GM19025 (cell line): ENCODE measurements around the gene OPRL1.

Experiments used
- ATAC-seq: cut with Tn5 transposase; IDR thresholded peaks from one replicate; pipeline ENCODE4 v1.9.1; 2021; ENCODE audit warnings: mild to moderate bottlenecking, low read depth, moderate library complexity; ENCODE audit not compliant: unreplicated experiment

Gene OPRL1

GRCh38 chr20:64055893-64056638 lies 23.8 kb upstream of the OPRL1 start:
- ATAC-seq: no peak

- ATAC-seq: no peak
Observed at GRCh38 chr20:64056639-64056888, 23.3 kb upstream of the OPRL1 start.

DNA sequence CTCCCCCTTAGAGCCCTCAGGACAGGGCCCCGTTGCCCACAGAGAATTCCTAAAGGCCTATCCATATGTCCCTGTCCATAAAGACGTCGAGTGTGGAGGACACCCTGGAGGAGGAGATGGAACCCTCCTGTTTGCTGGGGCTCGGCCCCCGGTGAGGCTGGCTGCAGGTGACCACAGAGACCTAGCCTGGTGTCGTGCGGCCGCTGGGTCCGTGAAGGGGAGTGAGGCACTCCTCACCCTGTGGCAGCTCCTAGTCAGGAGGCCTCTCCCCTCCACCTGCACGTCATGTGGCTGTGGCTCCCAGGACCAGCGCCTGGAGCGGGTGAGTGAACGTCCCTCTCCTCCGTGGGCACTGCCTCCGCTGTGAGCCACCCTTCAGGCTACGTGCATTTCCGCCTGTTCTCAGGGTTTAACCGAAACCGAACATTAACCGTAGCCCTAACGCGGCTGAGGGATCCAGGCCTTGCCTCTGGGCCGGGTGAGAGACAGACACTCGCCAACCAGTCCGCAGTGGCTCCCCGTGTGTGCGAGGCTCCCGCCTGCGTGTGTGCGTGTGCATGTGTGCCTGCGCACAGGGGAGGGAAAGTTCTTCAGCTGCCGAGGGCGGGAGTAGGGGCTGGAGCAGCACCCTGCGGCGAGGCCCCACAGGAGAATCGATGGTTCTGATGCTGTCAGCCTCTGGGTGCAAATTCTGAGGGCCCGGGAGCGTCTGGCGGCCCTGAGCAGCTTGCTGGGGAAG lies 22.8 kb upstream of the OPRL1 start:
- no peak for ATAC-seq

DNA sequence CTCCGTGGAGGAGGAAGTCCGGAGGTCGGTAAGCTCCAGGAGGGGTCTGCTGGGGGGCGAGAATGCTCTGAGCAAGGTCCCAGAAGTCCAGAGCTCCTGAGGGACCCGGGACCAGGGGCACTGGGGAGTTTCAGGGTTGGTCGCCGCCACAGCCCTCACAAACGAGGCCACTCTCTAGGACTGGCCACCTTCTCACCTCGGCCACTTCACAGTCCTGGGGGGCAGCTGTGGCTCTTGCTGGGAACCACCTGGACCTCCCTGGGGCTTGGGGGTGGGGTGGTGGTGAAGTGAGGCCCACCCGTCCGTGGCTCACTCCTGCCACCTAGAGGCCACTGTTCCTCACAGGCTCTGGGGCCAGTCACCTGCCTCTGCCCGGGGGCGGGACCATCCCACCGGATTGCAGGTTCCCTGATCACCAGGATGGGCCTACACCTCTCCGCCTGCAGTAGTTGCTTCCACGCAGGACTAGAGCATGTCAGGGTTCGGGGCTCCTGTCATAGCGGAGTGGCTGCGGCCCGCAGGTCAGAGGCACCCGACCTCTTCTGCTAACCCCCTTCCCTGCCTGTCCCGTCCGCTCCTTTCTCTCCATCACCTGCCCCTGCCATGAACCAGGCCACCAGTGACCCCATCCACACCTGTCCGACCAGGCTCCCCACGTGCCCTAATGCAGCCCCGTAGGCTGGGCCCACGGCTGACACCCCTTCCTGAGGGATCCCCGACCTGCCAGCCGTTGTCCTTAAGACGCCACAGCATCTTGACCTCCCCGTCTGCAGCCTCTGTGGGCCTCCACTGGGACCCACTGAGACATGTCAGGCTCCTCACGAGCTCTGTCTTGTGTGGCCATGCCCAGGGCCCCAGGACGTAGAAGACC lies 22.0 kb upstream of the OPRL1 start:
- peak; percentile 54 for ATAC-seq

- ATAC-seq: no peak
Observed at GRCh38 chr20:64058536-64058935, 21.3 kb upstream of the OPRL1 start.

DNA sequence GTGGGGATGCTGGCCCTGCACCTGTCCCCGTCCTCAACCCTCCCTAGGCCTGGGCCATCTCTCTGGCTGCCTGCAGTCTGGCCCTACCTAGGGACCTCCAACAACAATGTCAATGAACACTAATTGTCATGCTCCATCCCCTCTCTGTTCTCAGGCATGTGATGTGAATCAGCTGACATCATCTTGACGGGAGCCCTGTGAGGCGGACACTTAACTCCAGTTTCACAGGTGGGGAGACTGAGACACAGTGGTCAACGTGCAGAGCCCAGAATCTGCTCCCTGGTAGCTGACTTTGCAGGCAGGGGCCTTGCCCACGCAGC lies 17.6 kb upstream of the OPRL1 start:
- ATAC-seq: no peak

GRCh38 chr20:64062596-64063388 lies 17.1 kb upstream of the OPRL1 start, which contains the start of gene TCEA2:
TSS of gene TCEA2 (plus strand) at chr20:64063198. CDS start at chr20:64063313, 115 bp downstream.
- ATAC-seq: peak; percentile 85

DNA sequence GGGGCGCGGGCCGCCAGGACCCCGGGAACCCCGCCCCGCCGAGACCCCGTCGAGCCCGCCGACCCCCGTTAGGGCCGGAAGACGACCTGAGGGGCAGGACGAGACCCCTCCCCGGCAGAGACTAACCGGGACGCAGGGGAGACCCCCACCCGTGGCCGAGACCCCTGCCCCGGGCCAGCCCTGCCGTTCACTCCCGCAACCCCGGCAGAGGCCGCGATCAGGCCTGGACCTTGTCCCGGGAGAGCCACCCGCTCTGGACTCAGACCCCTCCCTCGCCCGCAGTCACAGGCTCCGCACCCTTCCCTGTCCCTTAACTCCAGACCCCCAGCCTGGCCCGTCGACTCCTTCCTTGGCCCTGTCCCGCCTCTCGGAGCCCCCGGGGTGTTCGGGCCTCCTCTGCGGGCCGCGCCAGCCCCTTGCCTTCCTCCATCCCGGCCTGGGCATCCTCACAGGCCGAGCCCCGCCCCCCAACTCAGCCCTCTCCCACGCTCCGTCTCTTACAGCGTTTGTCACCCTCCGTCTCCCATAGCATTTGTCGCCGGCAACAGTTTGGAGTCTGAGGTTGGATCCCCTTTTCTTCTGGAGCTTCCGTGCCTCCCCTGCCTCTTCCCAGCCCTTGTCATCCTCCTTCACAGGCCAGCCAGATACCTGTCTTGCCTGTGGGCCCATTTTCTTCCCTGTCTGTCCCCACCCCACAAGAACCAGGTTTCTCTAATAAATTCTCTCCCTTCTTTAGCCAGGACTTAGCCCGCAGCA lies 16.3 kb upstream of the OPRL1 start:
- ATAC-seq: no peak

- no peak for ATAC-seq
Observed at GRCh38 chr20:64064145-64064698, 15.7 kb upstream of the OPRL1 start.

GRCh38 chr20:64065062-64065973 lies 14.6 kb upstream of the OPRL1 start:
- ATAC-seq: no peak

DNA sequence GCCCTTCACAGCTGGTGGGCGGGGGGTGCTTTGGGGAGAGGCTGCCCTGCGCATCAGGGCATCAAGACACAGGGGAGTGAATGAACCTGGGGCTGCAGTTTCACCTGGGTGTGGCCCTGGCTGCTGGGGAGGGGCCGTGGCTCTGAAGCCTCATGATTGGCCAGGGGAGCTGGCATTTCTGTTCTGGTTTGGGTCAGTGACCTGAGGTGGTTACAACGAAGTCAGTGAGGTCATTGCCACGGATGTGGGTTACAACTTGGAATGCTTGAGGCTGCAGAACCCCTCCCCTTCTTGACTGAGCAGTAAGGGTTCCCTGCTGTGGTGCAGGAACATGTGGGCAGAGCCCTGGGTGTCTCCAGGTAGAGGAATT lies 13.9 kb upstream of the OPRL1 start:
- ATAC-seq: peak; percentile 30

DNA sequence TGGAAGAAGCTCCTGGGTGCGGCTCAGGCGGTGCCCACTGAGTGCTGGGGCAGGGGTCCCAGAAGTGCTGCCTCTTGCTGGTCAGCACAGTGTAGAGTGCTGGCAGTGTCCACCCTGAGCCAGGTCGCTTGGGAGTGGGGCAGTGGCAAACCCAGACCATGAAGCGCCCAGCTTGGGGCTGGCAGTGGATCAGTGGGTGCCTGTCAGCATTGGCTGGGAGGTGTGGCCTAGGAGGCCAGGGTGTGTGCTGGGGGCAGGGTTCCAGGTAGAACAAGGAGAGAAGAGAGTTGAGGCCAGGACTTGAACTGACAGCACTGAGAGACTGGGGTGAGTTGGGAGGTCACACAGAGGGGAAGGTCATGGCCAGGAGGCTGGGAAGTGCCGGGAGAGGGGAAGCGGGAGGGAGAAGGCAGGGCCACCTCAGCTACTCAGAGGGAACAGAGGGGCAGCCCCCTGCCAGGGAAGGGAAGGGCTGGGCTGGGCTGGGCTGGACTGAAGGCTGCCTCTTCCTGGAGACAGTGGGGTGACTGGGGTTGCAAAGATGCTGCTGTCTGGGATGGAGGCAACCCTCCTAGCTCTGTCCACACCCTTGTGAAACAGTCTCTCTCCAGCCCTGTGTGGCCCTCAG lies 12.8 kb upstream of the OPRL1 start:
- no peak for ATAC-seq

GRCh38 chr20:64067733-64068307 lies 12.1 kb upstream of the OPRL1 start:
- ATAC-seq: no peak

DNA sequence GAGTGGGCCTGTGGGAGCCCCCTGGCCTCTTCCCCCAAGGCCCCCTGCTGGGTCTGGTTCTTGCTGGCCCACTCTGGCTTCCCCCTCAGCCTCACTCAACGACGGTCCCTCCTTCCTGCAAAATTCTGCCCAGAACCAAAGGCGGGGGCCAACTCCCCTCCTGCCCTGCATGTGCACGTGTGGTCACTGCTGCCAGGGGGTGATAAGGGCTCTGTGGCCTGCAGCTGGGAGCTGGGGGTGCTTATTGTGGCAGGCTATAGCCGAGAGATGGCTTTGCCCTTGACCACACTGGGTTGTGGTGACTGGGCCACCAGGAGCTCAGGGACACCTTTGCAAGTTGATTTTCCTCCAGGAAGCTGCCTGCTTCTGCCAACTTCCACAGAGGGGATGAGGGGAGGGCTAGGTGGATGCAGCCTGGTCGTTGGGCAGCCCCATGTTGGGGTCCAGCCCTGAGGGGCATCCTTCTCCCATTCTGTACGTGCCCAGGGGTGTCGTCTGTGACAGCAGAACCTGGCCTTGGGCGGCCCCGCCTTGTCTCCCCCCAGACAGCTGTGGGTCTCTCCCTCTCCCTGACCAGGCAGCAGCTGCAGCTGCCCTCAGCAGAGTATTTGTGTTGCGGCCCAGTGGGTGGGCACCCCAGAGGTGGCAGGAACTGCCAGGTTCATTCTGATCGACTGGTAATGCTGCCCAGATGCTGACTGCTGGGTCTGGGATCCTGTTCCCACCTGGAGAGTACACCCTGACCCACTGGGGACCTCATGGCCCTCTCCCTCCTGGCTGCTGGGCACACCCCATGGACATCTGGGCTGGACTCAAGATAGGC lies 11.3 kb upstream of the OPRL1 start:
- ATAC-seq: no peak

DNA sequence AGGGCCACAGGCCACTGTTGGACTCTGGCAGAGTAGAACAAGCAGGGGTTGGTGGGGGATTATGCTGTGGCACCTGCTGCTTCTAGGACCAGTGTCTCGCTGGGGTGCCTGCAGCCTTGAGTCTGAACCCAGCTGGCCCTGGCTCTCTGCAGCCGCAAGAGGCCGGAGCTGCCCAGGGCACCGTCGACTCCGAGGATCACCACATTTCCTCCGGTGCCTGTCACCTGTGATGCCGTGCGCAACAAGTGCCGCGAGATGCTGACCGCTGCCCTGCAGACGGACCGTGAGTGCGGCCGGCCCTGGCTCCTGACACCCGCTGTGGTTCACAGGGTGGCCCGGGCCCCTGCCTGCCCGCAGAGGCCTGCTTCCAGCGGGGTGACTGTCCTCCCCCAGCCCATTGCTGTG lies 10.7 kb upstream of the OPRL1 start:
- ATAC-seq: no peak

DNA sequence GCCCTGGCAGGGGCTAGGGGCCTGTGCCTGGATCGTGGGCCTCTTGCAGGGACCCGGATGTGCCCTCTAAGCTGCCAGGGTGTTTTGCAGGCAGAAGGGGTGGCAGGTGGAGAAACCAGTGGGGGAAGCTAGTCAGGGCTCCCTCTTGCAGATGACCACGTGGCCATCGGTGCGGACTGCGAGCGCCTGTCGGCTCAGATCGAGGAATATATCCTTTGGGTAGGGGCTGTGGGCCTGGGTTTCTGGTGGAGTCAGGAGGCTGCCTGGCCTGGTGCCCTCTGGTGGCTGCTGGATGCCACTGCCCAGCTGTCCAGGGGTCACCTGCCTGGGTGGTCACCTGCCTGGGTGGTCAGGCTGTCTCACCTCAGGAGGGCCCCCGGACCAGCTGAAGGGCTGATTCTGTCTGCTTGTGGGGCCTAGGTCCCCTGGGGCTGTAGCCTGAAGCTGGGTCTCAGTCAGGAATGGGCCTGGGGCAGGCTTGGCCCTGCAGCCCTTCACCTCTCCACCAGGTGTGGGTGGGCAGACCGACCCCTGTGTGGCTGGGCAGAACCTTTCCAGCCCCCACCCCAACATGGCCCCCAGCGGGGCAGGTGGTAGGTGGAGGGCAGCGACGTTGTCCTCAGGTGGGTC lies 10.2 kb upstream of the OPRL1 start:
- no peak for ATAC-seq
